Stimulated activated naive B cell treated with anti-CD40 and anti-IgM and Interleukin-4, amounts not matched to agents 10 μg/mL and 1 μg/mL and 100 μg/mL, for 72 hours (primary cell): ENCODE data around the gene CDK10.

Experiments
- ATAC-seq, 2 donors: fragments of 150-1000 bp; cut with Tn5 transposase; replicated peaks; 2 replicates each; pipeline ENCODE4 v1.10.0; 2021; ENCODE audit warnings: moderate library complexity in 1 of 2
- DNase-seq: peaks from one replicate; pipeline ENCODE4 v3.0.0; 2021
- H3K27ac Mint-ChIP-seq: one replicate; pipeline ENCODE4 v1.8.0; 2022; ENCODE audit warnings: mild to moderate bottlenecking, mixed read lengths
- H3K27me3 Mint-ChIP-seq, 2 donors: one replicate each; pipeline ENCODE4 v1.8.0; 2022; ENCODE audit warnings: mixed read lengths in 2 of 2
- H3K36me3 Mint-ChIP-seq, 2 donors: one replicate each; pipeline ENCODE4 v1.8.0; 2022; ENCODE audit warnings: mixed read lengths in 2 of 2, mild to moderate bottlenecking in 1 of 2
- H3K4me1 Mint-ChIP-seq, 2 donors: one replicate each; pipeline ENCODE4 v1.8.0; 2022; ENCODE audit warnings: mixed read lengths in 2 of 2, mild to moderate bottlenecking in 1 of 2
- H3K4me3 Mint-ChIP-seq, 2 donors: one replicate each; pipeline ENCODE4 v1.8.0; 2022; ENCODE audit warnings: mild to moderate bottlenecking in 2 of 2, mixed read lengths in 2 of 2, moderate library complexity in 1 of 2
- H3K9me3 Mint-ChIP-seq, 2 donors: one replicate each; pipeline ENCODE4 v1.8.0; 2022; ENCODE audit warnings: mixed read lengths in 2 of 2, mild to moderate bottlenecking in 1 of 2

CDK10 gene

GRCh38 chr16:89686520-89687091, at the start of gene CDK10:
CDK10 (plus strand) TSS chr16:89686689; CDS start chr16:89686711, 22 bp downstream.
- H3K9me3 Mint-ChIP-seq, result peaks cover 0 to 3% of the 10 kb centered on the region in 2 donors
- ATAC-seq (peak; percentile 84 to 89), DNase-seq (peak; percentile 89)
- peak within 1 kb of the TSS; percentile 93 to 97 for H3K4me3 Mint-ChIP-seq
- no peaks in the 10 kb centered on the region for H3K27me3 Mint-ChIP-seq
- peak within 1 kb of the TSS; percentile 97 for H3K27ac Mint-ChIP-seq
- H3K4me1 Mint-ChIP-seq, result peaks cover 12 to 34% of the 10 kb centered on the region in 2 donors
- H3K36me3 Mint-ChIP-seq, result peaks cover 25 to 39% of the 10 kb centered on the region in 2 donors

GRCh38 chr16:89637379-89637778, 49.1 kb upstream of the CDK10 start:
- H3K4me1 Mint-ChIP-seq, result peaks cover 6 to 16% of the 10 kb centered on the region in 2 donors
- H3K9me3 Mint-ChIP-seq, result peaks cover 0 to 1% of the 10 kb centered on the region in 2 donors
- H3K36me3 Mint-ChIP-seq, result no peaks in the 10 kb centered on the region
- no peak overlapping the region for H3K4me3 Mint-ChIP-seq
- DNase-seq (no peak), ATAC-seq (no peak)
- H3K27ac Mint-ChIP-seq, result no peak overlapping the region
- peaks cover 0 to 10% of the 10 kb centered on the region in 2 donors for H3K27me3 Mint-ChIP-seq

GRCh38 chr16:89638455-89638854, 48.0 kb upstream of the CDK10 start:
- Mint-ChIP-seq H3K36me3 (peaks cover 2% of the 10 kb centered on the region in 2 donors), H3K27ac (no peak overlapping the region), H3K27me3 (peaks cover 0 to 9% of the 10 kb centered on the region in 2 donors), H3K4me3 (no peak overlapping the region), H3K9me3 (peaks cover 0 to 1% of the 10 kb centered on the region in 2 donors), H3K4me1 (peaks cover 6 to 16% of the 10 kb centered on the region in 2 donors)
- ATAC-seq, result no peak
- no peak for DNase-seq

- Mint-ChIP-seq H3K9me3 (peaks cover 0 to 1% of the 10 kb centered on the region in 2 donors), H3K27me3 (peaks cover 0 to 6% of the 10 kb centered on the region in 2 donors), H3K27ac (no peak overlapping the region), H3K36me3 (peaks cover 2 to 6% of the 10 kb centered on the region in 2 donors), H3K4me3 (no peak overlapping the region), H3K4me1 (peaks cover 6 to 16% of the 10 kb centered on the region in 2 donors)
- DNase-seq (no peak), ATAC-seq (no peak)
Measured at GRCh38 chr16:89639385-89639784, 47.1 kb upstream of the CDK10 start.

GRCh38 chr16:89641458-89642119, 44.9 kb upstream of the CDK10 start:
- no peaks in the 10 kb centered on the region for H3K27me3 Mint-ChIP-seq
- peak overlapping the region in 1 of 2 donors; percentile 76 for H3K4me3 Mint-ChIP-seq
- no peak for DNase-seq
- no peak overlapping the region for H3K27ac Mint-ChIP-seq
- no peaks in the 10 kb centered on the region for H3K9me3 Mint-ChIP-seq
- ATAC-seq, result no peak
- peaks cover 6 to 16% of the 10 kb centered on the region in 2 donors for H3K4me1 Mint-ChIP-seq
- H3K36me3 Mint-ChIP-seq, result peaks cover 16 to 21% of the 10 kb centered on the region in 2 donors

GRCh38 chr16:89642574-89642973, 43.9 kb upstream of the CDK10 start:
- Mint-ChIP-seq H3K4me1 (peaks cover 6 to 16% of the 10 kb centered on the region in 2 donors), H3K36me3 (peaks cover 21 to 27% of the 10 kb centered on the region in 2 donors), H3K27me3 (no peaks in the 10 kb centered on the region), H3K9me3 (no peaks in the 10 kb centered on the region), H3K4me3 (no peak overlapping the region), H3K27ac (no peak overlapping the region)
- no peak for DNase-seq
- ATAC-seq, result no peak

- no peaks in the 10 kb centered on the region for H3K27me3 Mint-ChIP-seq
- peaks cover 26 to 33% of the 10 kb centered on the region in 2 donors for H3K36me3 Mint-ChIP-seq
- DNase-seq, result no peak
- peaks cover 6 to 16% of the 10 kb centered on the region in 2 donors for H3K4me1 Mint-ChIP-seq
- no peaks in the 10 kb centered on the region for H3K9me3 Mint-ChIP-seq
- H3K27ac Mint-ChIP-seq, result peak overlapping the region; percentile 3
- ATAC-seq, result no peak
- H3K4me3 Mint-ChIP-seq, result no peak overlapping the region
Measured at GRCh38 chr16:89643769-89644300, 42.7 kb upstream of the CDK10 start.

- ATAC-seq (no peak), DNase-seq (no peak)
- Mint-ChIP-seq H3K4me1 (peaks cover 6 to 16% of the 10 kb centered on the region in 2 donors), H3K27ac (no peak overlapping the region), H3K4me3 (no peak overlapping the region), H3K9me3 (no peaks in the 10 kb centered on the region), H3K36me3 (peaks cover 32 to 41% of the 10 kb centered on the region in 2 donors), H3K27me3 (no peaks in the 10 kb centered on the region)
Measured at GRCh38 chr16:89645122-89645521, 41.4 kb upstream of the CDK10 start.

GRCh38 chr16:89646270-89646669, 40.2 kb upstream of the CDK10 start:
- H3K27me3 Mint-ChIP-seq, result no peaks in the 10 kb centered on the region
- H3K4me3 Mint-ChIP-seq, result no peak overlapping the region
- no peak for DNase-seq
- H3K4me1 Mint-ChIP-seq, result peaks cover 0 to 4% of the 10 kb centered on the region in 2 donors
- no peaks in the 10 kb centered on the region for H3K9me3 Mint-ChIP-seq
- ATAC-seq, result no peak
- peaks cover 36 to 49% of the 10 kb centered on the region in 2 donors for H3K36me3 Mint-ChIP-seq
- peak overlapping the region; percentile 85 for H3K27ac Mint-ChIP-seq

GRCh38 chr16:89646906-89647305, 39.6 kb upstream of the CDK10 start:
- Mint-ChIP-seq H3K4me3 (no peak overlapping the region), H3K36me3 (peaks cover 36 to 49% of the 10 kb centered on the region in 2 donors), H3K27me3 (no peaks in the 10 kb centered on the region), H3K27ac (no peak overlapping the region), H3K9me3 (no peaks in the 10 kb centered on the region), H3K4me1 (peaks cover 0 to 1% of the 10 kb centered on the region in 2 donors)
- DNase-seq, result no peak
- ATAC-seq, result no peak

GRCh38 chr16:89651584-89651983, 34.9 kb upstream of the CDK10 start:
- Mint-ChIP-seq H3K27me3 (no peaks in the 10 kb centered on the region), H3K36me3 (peaks cover 26 to 40% of the 10 kb centered on the region in 2 donors), H3K4me1 (peaks cover 12 to 24% of the 10 kb centered on the region in 2 donors), H3K27ac (no peak overlapping the region), H3K4me3 (no peak overlapping the region), H3K9me3 (no peaks in the 10 kb centered on the region)
- no peak for ATAC-seq
- no peak for DNase-seq

GRCh38 chr16:89653656-89654295, 32.7 kb upstream of the CDK10 start:
- H3K27me3 Mint-ChIP-seq, result no peaks in the 10 kb centered on the region
- ATAC-seq, result no peak
- no peaks in the 10 kb centered on the region for H3K9me3 Mint-ChIP-seq
- peaks cover 20 to 35% of the 10 kb centered on the region in 2 donors for H3K36me3 Mint-ChIP-seq
- no peak for DNase-seq
- H3K4me3 Mint-ChIP-seq, result peak overlapping the region in 1 of 2 donors; percentile 32
- H3K27ac Mint-ChIP-seq, result no peak overlapping the region
- H3K4me1 Mint-ChIP-seq, result peaks cover 19 to 37% of the 10 kb centered on the region in 2 donors

- ATAC-seq, result no peak
- DNase-seq, result no peak
- Mint-ChIP-seq H3K27ac (no peak overlapping the region), H3K27me3 (no peaks in the 10 kb centered on the region), H3K4me3 (peak overlapping the region; percentile 8 to 47), H3K4me1 (peaks cover 21 to 46% of the 10 kb centered on the region in 2 donors), H3K36me3 (peaks cover 14 to 28% of the 10 kb centered on the region in 2 donors), H3K9me3 (no peaks in the 10 kb centered on the region)
Measured at GRCh38 chr16:89655062-89655643, 31.3 kb upstream of the CDK10 start.
